Suprapubic skin (tissue), 4 donors: ENCODE results near the gene DGKQ.

Experiments
- EP300 ChIP-seq: sonication (generic); formaldehyde crosslinking; IDR thresholded peaks from one replicate; pipeline ENCODE4 v1.6.1; 2017; ENCODE audit warnings: antibody characterized with exemption
- POLR2A ChIP-seq, 2 donors: fragments of 450-650 bp; IDR thresholded peaks; one replicate each; pipeline ENCODE4 v1.6.1; 2017; ENCODE audit warnings: antibody characterized with exemption in 2 of 2, mild to moderate bottlenecking in 2 of 2, moderate library complexity in 2 of 2
- POLR2AphosphoS5 ChIP-seq, 3 donors: sonication (generic); formaldehyde crosslinking; IDR thresholded peaks; one replicate each; pipeline ENCODE4 v1.6.1; 2017; ENCODE audit warnings: antibody characterized with exemption in 3 of 3
- TF ChIP-seq, protein P1 (sequence below), 2 donors: fragments of 200-600 bp in 1 of 2; fragments of 450-650 bp in 1 of 2; sonication (generic) in 1 of 2; IDR thresholded peaks; one replicate each; pipeline ENCODE4 v1.5.1; 2016 to 2019; ENCODE audit warnings: antibody characterized with exemption in 2 of 2, mild to moderate bottlenecking in 1 of 2, moderate library complexity in 1 of 2

- TF ChIP-seq, protein P1, sequence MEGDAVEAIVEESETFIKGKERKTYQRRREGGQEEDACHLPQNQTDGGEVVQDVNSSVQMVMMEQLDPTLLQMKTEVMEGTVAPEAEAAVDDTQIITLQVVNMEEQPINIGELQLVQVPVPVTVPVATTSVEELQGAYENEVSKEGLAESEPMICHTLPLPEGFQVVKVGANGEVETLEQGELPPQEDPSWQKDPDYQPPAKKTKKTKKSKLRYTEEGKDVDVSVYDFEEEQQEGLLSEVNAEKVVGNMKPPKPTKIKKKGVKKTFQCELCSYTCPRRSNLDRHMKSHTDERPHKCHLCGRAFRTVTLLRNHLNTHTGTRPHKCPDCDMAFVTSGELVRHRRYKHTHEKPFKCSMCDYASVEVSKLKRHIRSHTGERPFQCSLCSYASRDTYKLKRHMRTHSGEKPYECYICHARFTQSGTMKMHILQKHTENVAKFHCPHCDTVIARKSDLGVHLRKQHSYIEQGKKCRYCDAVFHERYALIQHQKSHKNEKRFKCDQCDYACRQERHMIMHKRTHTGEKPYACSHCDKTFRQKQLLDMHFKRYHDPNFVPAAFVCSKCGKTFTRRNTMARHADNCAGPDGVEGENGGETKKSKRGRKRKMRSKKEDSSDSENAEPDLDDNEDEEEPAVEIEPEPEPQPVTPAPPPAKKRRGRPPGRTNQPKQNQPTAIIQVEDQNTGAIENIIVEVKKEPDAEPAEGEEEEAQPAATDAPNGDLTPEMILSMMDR (IDR thresholded peaks at IDR 0.05) = peak in 1 of 2 donors; percentile 38
- TF ChIP-seq POLR2AphosphoS5 (IDR thresholded peaks at IDR 0.05) (no peak), EP300 (no peak), POLR2A (IDR thresholded peaks at IDR 0.05) (no peak)
These were observed 13.7 kb upstream of the DGKQ start, which contains the start of gene IDUA for GRCh38 chr4:986879-987623.
